ENCODE data around the gene RPL27A.
A peak's percentile ranks its signal among the peaks of the same experiment; 100 is the strongest.

Gene RPL27A

GRCh38 chr11:8676458-8676857 lies 6.1 kb upstream of the RPL27A start:
- no peak for DNase-seq

- no peak for DNase-seq
Measured at GRCh38 chr11:8679006-8679405, 3.6 kb upstream of the RPL27A start.

DNA sequence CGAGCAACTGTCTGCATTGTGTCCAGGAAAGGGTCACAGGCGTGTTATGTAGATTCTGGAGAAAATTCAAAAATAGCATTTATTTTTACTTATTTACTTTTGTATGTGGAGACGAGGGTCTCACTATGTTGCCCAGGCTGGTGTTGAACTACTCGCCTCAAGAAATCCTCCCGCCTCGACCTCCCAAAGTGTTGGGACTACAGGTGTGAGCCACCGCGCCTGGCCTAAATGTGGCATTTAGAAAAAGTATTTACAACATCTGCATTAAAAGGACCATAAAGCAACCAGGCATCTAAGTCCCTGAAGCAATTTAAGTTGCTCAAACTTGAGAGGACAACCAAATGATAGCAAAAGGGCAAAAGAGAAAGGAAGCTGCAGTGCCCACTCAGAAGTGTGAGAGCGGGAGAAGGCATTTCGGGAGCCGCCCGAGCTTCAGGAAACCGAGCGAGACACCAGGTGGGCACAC lies 722 bp upstream of the RPL27A start:
- no peak for DNase-seq

GRCh38 chr11:8683115-8683807 lies 669 bp downstream of the RPL27A start:
- DNase-seq, result no peak

GRCh38 chr11:8684600-8685290 lies 2.2 kb downstream of the RPL27A start:
- no peak for DNase-seq

DNA sequence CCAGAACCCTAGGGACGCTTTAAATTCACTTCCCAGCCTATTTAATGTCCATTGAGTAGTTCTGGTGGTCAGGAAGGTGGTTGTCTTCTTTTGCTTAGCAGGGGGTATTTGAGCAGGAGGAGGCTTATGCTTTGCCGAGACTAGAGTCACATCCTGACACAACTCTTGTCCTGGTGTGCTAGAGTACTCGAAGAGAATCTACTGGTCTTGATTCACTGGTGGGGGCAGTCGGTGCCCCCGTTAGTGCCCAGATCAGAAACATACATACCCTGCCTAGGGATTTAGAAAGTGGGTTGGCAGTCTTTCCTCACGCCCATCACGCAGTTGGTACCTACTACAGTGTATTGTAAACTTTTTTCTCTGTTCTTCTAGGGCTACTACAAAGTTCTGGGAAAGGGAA lies 2.7 kb downstream of the RPL27A start:
- no peak for DNase-seq

- no peak for DNase-seq
Measured at GRCh38 chr11:8685820-8686219, 3.2 kb downstream of the RPL27A start.

GRCh38 chr11:8686325-8686724 lies 3.7 kb downstream of the RPL27A start:
- DNase-seq, result no peak

- DNase-seq, result peak; percentile 88 to 99
Measured at GRCh38 chr11:8688414-8689362, 6.1 kb downstream of the RPL27A start.

- DNase-seq, result no peak
Measured at GRCh38 chr11:8689726-8690255, 7.2 kb downstream of the RPL27A start.

DNA sequence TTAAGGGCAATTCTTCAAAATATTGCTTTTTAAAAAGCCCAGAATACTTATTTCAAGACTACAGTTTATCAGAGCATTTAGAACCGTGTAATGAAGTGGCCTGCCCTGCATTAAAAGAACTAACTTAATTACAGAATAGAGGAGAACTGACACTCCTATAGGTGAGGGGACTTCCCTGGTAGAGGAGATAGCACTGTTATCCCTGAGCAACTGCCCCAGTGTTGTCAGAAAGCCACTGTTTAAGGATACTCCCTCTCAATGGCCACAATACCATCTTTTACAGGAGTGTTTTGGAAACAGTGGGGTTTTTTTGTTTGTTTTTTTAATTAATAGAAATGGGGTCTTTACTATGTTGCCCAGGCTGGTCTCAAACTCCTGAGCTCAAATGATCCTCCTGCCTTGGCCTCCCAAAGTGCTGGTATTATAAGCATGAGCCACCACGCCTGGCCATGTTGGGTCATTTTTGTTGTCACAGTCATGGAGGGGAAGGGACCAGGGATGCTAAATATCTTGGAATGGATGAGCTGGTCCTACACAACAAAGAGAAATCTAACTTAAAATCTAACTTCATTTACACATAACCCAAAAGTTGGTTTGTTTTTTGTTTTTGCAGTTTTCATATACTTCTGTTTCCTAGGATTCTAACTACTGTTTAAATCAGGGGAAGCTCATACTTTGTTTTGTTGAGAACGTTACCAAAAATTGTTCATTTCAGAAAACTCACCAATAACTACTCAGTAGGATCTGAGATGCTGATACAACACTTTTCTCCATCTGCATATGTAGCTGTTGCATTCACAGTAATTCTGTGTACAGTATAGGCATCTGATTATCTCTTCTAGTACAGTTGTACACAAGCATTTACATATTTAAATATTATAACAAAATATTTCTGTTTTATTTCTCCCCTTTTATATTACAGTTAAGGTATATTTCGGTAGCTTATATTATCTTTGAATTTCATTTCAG lies 8.1 kb downstream of the RPL27A start:
- DNase-seq, result no peak

DNA sequence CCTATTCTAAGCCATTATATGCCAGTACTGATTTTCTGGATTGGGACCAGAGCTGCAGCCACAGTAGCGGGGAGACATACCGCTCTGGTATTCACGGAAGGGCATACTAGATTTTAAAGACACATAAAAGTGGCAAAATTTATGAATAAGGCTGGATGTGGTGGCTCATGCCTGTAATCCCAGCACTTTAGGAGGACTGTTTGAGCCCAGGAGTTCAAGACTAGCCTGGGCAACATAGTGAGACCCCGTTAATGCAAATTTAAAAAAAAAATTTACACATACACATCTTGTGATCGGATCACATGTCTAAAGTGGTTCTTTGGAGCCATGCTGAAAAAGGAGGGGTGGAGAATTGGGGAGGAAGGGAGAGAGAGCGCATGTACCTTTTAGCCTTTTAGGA lies 9.0 kb downstream of the RPL27A start:
- DNase-seq, result no peak

DNA sequence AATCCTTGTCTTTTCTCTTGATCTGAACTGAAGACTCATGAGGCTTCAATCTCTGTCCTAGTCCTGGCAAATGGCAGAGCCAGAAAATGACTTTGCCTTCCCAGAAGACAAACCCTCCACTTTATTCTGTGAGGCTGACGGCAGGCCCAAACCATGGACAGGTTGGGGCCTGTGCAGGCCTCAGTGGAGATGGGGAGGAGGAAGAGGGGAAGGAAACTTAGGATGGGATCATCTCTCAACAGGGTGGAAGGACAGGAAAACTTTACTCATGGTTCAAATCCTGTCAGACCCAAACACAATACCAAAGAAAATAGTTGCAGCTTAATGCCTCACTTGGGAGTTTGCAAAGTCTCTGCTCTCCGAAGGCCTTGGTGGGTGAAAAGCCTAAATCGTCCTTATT lies 9.8 kb downstream of the RPL27A start:
- no peak for DNase-seq

- no peak for DNase-seq
Measured at GRCh38 chr11:8693010-8693551, 10.5 kb downstream of the RPL27A start.

DNA sequence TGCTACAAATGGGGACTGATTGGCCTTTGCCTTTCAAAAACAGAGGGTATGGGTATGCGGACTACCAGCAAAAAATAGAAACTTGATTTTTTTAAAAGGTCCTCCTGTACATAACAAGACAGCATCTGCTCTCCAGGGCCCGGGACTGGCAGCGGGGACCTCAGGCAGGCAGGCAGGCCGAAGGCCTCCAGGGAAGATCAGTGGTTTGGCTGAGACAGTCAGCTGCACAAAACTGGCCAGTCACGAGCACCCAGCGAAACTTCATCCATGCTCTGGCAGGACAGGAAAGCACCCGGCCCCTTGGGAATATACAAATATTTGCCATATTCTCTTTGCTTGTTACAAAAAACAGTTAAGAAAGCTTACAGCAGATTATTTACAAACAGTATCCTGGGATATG lies 11.0 kb downstream of the RPL27A start:
- no peak for DNase-seq

DNA sequence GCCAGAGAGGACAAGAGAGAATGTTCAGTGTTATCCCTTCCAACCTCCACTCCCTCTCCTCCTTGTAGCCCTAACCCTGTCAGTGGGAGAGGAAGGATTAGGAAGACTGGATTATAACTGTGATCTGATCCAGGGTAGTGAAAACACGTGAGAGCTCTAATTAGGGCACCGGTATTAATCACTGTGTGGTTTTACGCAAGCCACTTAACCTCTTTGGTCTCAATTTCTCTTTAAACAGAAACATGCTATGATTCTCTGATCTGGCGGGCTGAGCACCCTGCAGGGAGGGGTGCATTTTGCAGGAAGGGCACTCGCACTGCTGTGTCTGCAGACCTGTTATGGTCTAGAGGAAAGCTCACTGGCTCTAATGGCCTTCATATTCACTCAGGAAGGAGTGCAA lies 11.5 kb downstream of the RPL27A start:
- DNase-seq, result no peak

GRCh38 chr11:8697054-8697453 lies 14.5 kb downstream of the RPL27A start:
- DNase-seq, result no peak

GRCh38 chr11:8698379-8698851 lies 15.8 kb downstream of the RPL27A start:
- no peak for DNase-seq

- DNase-seq, result no peak
Measured at GRCh38 chr11:8698917-8699441, 16.4 kb downstream of the RPL27A start.

GRCh38 chr11:8699903-8700302 lies 17.3 kb downstream of the RPL27A start:
- no peak for DNase-seq

- DNase-seq, result no peak
Measured at GRCh38 chr11:8701891-8702597, 19.5 kb downstream of the RPL27A start.

Data from NCI-H446 (cell line).